DOHH2 (cell line): ENCODE data around the gene ATAD3C.
"Not testable (repeated sequence)": the region's sequence is repeated elsewhere in the genome, so short reads cannot be mapped to it uniquely, and the experiment has no call there.

ENCODE experiments used
- CTCF ChIP-seq: fragments of 200-600 bp; sonication (generic); IDR thresholded peaks from one replicate; pipeline ENCODE4 v1.5.1; 2014; ENCODE audit warnings: antibody characterized with exemption, mild to moderate bottlenecking, low read depth, low read length; ENCODE audit not compliant: poor library complexity, severe bottlenecking
- EZH2phosphoT487 ChIP-seq: fragments of 200-600 bp; sonication (generic); IDR thresholded peaks from 2 replicates; pipeline ENCODE4 v1.6.1; 2017; ENCODE audit warnings: borderline replicate concordance, mild to moderate bottlenecking, antibody characterized with exemption, low read length, moderate library complexity, mixed read lengths

GRCh38 chr1:1494311-1494710 lies 44.8 kb downstream of the ATAD3C start:
- not testable (repeated sequence) for TF ChIP-seq CTCF, EZH2phosphoT487
